ENCODE data around the gene DNAJC7. TPM values are rescaled to one million over a fixed set of nuclear protein-coding genes. Genes with fewer than 3 reads are reported as not detected.

The DNAJC7 gene
- total and polyA plus RNA-seq, 9 of the 15 experiments (the other 6 are each of a cell fraction or from before 2014, with no cell fraction given): 85.8 to 262 (median 157) TPM

DNA sequence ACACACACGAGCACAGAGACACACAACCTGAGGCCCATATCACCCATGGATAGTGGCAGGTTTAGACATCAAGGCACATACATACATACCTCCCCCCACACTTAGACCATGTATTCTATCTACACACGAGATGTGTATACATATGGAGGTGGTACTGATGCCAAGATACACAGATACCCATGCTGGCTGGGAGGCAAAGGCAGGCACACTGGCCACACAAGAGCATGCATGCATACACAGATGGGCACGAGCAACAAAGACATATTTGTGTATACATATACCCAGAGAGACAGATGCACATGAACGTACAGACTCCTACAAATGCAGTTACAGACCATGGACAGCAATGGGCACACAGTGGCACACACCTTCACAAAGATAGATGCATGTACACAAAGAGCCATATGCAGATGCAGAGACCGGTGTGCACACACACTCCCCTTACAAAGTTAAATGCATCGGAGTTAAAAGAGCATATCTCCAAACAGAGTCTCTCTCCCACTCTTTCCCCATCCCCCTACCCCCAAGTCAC, 35.2 kb upstream of the DNAJC7 start:
- TF ChIP-seq THRAP3 (IDR thresholded peaks at IDR 0.05; ENCODE audit: borderline replicate concordance) (no peak), KDM4B (IDR thresholded peaks at IDR 0.05; ENCODE audit: borderline replicate concordance in 2 of 2, low read depth in 1 of 2) (no peak), PPARD (CRISPR knock-in tag; IDR thresholded peaks at IDR 0.05) (no peak), SRSF3 (IDR thresholded peaks at IDR 0.05; ENCODE audit: insufficient read depth, low read length) (no peak)
- TF ChIP-seq, protein P1, sequence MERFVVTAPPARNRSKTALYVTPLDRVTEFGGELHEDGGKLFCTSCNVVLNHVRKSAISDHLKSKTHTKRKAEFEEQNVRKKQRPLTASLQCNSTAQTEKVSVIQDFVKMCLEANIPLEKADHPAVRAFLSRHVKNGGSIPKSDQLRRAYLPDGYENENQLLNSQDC (CRISPR knock-in tag; IDR thresholded peaks at IDR 0.05): no peak
- WGBS (ENCODE audit: insufficient coverage, low coverage, missing lambda C conversion rate): 12% methylated on average over 6 of the region's 6 CpGs

More for the DNA sequence above, 35.2 kb upstream of the DNAJC7 start:
- Histone ChIP-seq H3K4me2 (ENCODE audit: insufficient read depth, low read length) (no peak overlapping the region), H3K4me1 (replicated peaks in 1 of 2; ENCODE audit: control insufficient read depth in 2 of 2, insufficient read depth in 2 of 2, low read length in 2 of 2) (peaks cover 3 to 14% of the 10 kb centered on the region in 2 experiments; a peak in 3 of 5 replicates), H3K27me3 (ENCODE audit: control insufficient read depth in 2 of 2, insufficient read depth in 2 of 2, low read length in 2 of 2) (peaks cover 10 to 53% of the 10 kb centered on the region in 2 experiments; a peak in 4 of 5 replicates), H3K9me3 (replicated peaks; ENCODE audit: control insufficient read depth, insufficient read depth, low read depth, low read length) (no peaks in the 10 kb centered on the region), H2AFZ (ENCODE audit: low read depth, low read length) (no peak overlapping the region), H3K79me2 (ENCODE audit: control insufficient read depth, insufficient read depth, low read length) (no peaks in the 10 kb centered on the region), H3K36me3 (ENCODE audit: control insufficient read depth, insufficient read depth, low read length) (no peaks in the 10 kb centered on the region), H3K9me1 (ENCODE audit: control insufficient read depth, insufficient read depth, low read length) (no peaks in the 10 kb centered on the region), H3K4me3 (no peak overlapping the region), H3K27ac (ENCODE audit: extremely low read depth, low read depth, low read length) (no peak overlapping the region), H3K9ac (ENCODE audit: insufficient read depth in 1 of 2, low read depth in 2 of 2, low read length in 2 of 2) (no peak overlapping the region), H4K20me1 (replicated peaks; ENCODE audit: control insufficient read depth, insufficient read depth, low read length) (no peaks in the 10 kb centered on the region)
- BruUV-seq (replicated peaks): no TSS peak
- in situ Hi-C loops (cut with MboI): no loop called here
- FAIRE-seq (no peak), DNase-seq (ENCODE audit: extremely low read depth in 1 of 4, low spot score in 3 of 4) (no peak), ATAC-seq (no peak)
- ChIA-PET CTCF (ENCODE audit: low intra/inter-chr PET ratio) (no interaction called here), POLR2A (no interaction called here)
- intact Hi-C loops (cut with micrococcal nuclease): no loop called here
